HS-27A (cell line): Measurements from ENCODE around the gene MDM4.

Experiments used
- DNase-seq: peaks from one replicate; pipeline ENCODE4 v3.0.0-alpha.2; 2012; ENCODE audit warnings: low read depth, missing footprints

Gene MDM4

DNA sequence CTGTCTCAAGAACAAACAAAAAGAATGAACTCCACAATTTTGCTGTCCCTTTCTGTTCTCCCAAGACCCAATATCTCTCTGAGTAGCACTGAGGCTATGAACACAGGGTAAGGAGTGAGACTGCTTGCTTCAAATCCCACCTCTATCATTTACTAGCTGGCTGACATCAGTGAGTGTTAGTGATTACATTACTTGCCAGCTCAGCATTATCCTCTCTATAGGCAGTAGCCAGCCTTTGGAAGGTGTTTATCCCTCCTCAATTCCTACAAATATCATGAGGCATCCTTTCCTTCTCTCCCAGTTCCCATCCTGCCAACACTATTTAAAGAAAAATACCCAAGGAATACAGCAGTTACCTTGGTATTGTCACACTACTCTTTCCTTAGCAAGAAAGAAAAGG is 24.6 kb upstream of the MDM4 start:
- no peak for DNase-seq

DNA sequence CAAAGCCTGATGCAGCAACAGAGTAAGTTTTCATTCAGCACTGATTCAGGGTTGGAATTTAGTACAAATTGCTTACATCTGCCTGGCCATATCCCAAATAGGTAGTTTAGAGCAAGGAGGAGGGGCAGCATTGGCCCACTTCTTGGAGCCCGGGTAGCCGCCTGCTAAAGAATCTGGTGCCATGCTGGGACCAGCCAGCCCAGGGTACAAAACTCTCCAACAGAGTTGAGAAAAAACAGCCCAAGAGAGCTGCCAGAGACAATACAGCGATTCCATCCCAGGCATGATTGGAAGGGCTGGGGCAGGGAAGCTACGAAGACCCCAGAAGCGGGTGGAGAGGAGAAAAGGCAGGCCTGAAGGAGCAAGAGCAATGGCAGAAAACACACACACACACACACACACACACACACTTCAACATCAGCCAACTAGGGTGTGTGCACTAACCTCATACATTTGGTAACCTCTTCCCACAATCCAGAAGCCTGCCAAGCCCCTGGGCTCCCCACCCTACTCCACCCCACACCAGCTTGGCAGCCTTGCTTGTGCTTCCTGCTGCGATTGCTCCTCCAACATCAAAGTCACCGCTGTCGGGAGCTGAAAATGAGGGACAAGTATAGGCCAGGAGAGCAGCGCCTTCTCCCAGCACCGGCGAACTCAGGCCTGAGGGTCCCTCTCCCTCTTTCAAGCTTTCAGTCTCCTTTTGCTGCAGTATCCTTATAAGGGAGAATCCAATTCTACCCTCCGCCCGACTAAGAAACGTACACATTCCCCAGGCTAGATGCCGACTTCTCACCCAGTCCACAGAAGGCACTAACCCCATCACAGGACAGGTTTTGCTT is 22.8 kb upstream of the MDM4 start:
- no peak for DNase-seq

DNA sequence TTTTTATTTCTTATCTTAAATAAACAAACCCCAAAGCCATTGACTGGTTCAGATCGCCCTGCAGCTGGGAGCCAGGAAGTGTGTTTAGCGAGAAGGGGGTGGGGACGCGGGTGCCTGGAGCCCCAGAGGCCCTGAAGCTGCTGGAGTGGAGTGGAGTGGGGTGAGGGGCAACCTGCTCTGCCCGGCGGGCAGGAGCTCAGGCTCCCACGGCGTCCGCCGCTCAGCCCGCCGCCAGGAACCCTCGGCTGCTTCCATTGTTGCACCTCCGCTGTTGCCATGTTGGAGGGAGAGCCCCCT is 22.3 kb upstream of the MDM4 start:
- DNase-seq, result no peak

DNA sequence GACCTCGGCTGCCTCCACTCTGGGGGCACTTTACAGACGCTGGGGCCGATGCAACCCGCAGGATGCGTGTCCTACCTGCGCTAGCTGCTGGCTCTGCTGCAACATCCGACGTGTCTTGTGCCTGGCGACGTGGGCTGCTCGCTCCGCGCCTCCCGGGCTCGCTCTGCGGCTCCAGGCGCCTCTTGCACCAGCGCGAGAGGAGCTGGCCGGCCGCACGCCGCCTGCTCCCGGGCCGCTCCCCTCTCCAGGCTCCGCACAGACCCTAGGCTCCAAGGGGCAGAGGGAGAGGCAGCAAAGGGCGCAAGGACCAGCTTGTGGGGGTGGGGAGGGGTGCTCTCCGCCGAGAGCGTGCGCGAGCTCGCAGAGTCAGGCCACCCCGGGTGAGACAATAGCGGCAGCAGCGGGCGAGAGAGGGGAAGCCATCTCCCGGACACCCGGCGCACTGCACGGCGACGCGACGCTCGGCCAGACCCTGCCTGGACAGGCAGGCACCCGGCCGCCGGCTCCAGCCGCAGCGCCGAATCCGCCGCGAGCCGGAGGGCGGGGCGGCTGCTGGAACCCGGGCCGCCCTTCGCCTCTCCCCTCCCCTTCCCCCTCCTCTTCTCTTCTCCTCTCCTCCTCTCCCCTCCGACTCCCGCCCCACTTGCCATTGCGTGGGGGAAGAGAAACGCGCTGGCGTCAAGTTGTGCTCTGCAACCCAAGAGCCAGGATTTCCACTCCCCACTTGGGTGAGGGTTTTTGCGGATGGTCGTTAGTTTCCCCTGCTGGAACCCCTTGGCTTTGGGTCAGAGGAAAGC is 21.7 kb upstream of the MDM4 start, which contains the start of gene PIK3C2B:
Gene PIK3C2B, minus strand, starts transcription at position 525 of the 797 bp plus-strand sequence. CDS start 25,003 bp downstream, outside the sequence.
- no peak for DNase-seq

DNA sequence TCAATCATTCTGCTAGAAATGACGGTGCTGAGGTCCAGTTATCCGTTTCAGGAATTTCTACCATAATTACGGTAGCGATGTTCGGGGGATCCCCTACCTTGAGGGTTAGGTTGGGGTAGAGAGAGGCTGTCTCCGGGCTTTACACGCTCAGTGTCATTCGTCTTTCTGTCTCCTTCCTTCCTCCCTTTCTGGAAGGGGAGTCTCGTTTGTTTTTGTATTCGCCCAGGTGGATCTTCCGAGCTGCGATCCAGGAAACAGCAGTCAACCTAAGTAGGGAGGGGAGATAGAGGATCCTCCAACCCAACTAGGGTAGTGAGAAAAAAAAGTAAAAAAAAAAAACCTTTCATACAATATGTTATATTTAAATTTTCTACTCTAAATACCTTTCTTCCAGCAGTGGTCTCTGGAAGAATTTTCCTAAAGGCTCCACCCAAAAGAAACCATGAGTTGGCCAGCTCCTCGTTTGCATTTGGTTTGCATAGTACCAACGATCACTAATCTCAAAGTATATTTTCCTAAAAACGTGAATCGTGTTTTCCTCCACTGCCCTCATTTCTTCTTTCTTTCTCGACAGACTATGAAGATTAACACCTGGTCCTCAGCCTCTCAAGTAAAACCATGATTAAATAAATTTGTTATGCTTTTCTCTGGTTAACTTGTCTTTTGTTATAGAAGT is 21.0 kb upstream of the MDM4 start:
- DNase-seq, result no peak

DNA sequence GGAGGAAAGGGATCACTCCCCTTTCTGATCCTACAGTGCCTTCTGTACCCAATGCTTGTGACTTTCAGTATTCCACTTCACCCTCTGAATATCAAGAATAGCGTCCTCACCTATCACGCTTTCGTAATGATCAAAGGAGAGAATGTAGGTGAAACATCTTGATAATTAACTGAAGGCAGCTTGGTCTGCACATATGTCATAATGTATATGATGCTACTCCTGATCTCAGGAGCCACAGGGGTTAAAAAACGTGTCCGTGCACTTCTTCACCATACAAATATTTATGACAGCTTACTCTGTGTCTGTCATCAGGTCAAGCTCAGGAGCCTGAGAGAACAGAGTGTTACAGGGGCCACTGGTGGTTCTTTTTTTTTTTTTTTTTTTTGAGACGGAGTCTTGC is 20.4 kb upstream of the MDM4 start:
- no peak for DNase-seq

DNA sequence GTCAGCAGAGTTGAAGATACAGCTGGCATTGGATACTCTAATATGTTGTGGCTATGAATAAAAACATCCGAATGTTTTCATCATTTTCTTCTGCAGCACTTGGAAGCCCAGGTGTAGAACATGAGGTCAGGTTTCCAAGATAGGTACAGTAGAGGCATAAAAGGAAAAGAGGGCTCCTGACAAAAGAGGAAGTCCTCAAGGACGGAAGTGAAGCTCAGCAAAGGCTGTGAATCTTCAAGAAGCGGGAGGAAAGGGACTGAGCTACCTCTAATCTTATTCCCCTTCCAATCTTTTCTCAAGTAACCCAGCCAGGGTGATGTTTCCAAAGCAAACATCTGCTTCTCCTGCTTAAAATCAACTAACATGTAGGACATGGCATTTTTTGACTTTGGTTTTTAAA is 17.2 kb upstream of the MDM4 start:
- DNase-seq, result no peak

DNA sequence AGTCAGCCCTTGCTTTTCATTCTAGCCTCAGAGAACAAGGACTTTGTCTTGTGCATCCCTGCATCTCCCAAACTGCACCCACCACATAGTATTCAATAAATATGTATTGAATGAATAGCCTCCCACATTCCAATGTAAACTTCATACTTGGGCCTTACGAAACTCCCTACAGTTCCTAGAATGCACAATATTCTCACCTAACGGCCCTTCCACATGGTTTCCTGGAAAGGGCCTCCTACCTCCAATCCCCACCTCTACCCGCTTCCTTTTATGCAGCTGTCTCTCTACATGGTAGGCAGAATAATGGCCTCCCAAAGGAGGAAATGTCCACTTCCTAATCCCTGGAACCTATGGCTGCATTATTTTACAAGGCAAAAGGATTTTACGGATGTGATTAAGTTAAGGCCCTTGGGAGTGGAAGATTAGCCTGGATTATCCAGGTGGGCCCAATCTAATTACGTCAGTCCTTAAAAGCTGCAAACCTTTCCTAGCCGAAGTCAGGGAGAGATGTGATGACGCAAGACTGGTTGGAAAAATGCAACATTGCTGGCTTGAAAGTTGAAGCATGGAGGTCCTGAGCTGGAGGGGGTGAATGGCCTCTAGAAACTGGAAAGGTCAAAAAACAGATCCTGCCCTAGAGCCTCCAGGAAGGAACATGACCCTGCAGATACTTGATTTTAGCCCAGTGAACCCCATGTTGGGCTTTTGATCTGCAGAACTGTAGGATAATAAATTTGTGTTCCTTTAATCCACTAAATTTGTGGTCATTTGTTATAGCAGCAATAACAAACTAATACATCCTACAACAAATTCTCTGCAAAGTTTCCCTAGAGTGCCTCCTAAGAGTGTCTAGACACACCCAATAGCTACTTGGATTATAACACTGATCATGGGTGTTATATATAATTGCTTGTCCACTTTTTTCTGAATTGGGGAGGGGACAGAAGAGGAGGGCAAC is 16.4 kb upstream of the MDM4 start:
- no peak for DNase-seq

DNA sequence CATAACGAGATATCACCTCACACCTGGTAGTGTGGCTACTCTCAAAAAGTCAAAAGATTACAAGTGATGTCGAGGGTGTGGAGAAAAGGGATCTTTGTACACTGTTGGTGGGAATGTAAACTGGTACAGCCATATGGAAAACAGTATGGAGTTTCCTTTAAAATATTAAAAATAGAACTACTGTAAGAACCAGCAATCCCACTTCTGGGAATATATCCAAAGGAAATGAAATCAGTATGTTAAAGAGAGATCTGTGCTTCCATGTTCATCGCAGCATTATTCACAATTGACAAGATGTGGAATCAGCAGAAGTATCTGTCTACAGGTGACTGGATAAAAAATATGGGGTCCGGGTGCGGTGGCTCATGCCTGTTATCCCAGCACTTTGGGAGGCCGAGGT is 14.0 kb upstream of the MDM4 start:
- DNase-seq, result no peak

DNA sequence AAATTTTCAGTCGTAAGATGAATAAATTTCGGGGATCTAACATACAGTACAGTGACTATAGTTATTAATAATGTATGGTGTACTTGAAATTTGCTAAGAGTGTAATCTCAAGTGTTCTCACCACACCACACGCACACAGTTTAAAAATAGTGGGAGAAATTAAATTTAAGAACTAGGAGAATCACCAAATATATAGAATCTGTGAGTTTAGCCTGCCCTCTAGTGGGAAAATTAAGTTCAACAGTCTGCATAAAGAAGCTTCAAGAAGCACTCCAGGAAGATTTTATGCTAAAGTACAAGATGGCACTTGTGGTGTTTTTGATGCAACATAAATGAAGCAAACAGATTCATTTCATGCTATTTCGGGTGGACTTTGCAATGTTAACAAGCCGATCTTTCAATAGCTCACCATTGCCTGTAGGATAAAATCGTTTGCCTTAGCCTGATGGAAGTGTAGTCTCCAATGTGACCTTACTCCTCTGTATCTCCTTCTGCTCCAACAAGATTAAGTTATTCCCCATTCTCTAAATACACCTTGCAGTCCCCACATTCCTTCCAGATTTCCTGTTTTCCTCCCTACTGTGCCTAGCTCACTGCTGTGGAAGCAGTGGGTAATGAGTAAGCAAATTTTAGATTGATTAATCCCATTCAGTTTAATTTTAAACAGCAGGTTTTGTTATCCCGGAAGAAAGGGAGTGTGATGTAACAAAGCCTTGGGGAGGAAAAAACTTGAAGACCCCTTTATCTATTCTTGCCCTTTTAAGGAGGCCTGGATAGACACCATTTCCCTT is 12.9 kb upstream of the MDM4 start:
- no peak for DNase-seq

DNA sequence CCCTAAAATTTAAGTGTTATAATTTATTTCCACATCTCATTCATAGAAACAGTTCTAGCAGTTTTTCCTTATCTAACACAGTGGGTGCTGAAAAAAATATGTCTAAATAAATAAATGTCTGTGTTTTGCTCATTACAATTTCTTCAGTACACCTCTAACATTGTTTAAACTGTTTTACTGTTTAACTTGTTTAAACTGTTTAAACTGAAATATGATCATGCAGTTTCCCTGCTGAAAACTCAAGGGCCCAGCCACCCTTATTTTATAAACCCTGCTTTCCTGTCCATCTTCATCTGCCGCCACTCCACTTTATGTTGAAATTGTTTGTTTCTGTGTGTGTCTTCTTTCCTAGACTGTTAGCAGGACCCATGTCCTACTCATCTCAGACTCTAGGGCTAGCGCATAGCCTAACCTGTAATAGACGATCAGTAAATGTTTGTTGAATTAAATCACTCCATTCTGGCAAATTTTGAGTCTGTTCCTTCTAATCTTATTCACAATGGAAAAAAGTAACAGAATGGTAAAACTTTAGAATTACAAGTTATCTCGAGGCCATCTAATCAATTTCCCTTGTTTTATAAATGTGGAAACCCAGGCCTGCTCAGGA is 12.2 kb upstream of the MDM4 start:
- no peak for DNase-seq

DNA sequence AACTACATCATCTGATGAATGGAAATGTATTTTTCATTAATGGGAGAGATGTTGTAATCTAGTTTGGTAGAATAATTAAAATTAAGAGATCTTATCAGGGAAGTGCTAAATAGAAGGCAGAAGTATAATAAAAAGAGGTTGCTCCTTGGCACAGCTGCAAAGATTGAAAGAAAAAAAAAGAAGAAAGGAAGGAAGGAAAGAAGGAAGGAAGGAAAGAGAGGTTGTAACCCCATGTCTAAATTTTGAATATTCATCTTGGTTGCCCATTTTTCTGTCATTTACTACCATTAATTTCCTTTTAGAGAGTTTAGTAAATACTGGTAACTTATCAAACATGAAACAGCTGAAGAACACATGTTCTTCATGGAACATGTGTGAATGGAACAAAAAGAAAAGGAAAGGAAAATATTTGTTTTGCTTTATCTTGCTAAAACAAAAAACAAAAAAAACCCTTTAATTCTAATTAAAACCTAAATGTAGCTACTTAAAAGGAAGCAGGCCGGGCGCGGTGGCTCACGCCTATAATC is 10.5 kb upstream of the MDM4 start:
- no peak for DNase-seq

DNA sequence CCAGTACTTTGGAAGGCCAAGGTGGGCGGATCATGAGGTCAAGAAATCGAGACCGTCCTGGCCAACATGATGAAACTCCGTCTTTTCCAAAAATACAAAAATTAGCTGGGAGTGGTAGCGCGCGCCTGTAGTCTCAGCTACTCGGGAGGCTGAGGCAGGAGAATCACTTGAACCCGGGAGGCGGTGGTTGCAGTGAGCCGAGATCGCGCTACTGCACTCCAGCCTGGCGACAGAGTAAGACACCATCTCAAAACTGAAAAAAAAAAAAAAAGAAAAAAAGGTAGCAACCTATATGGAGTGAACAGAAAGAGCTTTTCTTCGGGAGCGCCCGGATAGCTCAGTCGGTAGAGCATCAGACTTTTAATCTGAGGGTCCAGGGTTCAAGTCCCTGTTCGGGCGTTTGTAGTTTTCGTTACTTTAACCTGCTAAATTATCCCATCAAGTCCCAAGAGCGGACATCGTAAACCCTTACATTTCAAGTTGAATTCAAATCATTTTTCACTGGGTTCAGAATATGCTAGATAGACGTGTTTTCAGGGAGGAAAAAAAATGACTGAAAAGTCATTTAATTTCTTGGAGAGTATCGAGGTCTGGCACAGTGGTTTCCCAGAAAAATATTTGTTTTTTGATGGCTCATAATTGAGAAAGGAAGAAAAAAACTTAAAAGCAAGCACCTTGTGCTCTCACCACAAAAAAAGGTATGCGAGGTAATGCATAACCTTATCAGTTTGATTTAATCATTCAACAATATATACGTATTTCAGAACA is 9.8 kb upstream of the MDM4 start:
- DNase-seq, result peak; percentile 82

DNA sequence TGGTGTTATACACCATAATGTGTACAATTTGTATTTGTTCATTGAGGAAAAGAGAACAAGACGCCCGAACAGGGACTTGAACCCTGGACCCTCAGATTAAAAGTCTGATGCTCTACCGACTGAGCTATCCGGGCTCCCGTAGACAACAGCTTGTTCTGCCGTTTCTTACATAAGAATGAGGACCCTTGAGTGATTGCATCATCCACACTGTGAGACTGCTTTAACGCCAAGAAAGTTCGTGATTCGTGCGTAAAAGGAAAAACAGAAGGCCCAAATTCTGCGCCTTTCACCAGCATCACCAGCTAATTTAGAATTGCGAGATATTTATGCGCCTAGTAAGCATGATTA is 9.3 kb upstream of the MDM4 start:
- DNase-seq, result peak; percentile 91

DNA sequence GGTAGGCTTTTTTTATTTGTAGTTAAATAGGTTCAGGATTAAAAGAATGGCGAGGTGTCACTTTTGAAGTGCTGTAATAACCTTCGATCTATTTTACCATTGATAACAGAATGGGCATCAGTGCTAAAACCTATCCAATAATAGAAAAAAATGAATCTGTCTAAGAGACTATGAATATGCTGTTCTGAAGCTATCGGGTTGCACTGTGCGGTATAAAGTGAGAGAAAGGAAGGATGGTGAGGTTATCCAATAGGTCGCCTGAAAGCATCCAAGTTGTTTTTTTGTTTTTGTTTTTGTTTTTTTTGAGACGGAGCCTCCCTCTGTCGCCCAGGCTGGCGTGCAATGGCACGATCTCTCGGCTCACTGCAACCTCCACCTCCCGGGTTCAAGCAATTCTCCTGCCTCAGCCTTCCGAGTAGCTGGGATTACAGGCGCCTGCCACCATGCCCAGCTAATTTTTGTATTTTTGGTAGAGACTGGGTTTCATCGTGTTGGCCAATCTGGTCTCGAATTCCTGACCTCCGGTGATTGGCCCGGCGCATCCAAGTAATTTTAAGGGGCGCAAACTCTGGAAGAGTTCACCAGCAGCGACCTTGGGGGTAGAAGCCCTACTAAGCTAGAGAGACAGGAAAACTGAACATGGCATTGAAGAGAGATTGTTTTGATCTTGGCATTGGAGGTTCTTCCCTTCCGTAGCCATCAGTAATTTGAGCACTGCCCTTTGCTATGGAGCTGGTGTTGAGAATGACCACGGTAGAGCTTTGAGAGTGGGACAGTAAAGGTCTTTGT is 8.7 kb upstream of the MDM4 start:
- DNase-seq, result no peak

DNA sequence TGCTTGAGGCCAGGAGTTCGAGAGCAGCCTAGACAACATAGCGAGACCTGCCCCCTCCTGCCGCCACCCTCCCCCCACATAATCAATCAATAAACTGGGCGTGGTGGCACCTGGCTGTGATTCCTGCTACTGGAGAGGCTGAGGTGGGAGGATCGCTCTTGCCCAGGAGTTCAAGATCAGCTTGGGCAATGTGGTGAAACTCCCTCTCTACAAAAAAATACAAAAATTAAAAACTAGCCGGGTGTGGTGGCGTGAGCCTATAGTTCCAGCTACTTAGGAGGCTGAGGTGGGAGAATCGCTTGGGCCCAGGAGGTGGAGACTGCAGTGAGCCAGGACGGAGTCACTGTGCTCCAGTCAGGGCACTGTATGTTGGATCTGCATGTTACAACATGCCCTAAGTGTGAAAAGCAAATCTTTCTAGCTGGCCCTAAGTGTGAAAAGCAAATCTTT is 7.0 kb upstream of the MDM4 start:
- DNase-seq, result no peak

DNA sequence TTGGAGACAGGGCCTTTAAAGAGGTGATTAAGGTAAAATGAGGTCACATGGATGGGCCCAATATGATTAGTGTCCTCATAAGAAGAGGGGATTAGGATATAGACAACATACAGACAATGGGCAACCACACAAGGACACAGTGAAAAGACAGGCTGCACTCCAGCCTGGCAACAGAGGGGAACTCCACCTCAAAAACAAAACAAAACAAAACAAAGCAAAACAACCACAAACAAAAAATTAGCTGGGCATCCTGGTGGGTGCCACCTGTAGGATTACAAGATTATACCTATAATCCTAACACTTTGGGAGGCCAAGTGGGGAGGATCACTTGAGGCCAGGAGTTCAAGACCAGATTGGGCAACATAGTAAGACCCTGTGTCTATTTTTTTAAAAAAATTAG is 4.8 kb upstream of the MDM4 start:
- no peak for DNase-seq

DNA sequence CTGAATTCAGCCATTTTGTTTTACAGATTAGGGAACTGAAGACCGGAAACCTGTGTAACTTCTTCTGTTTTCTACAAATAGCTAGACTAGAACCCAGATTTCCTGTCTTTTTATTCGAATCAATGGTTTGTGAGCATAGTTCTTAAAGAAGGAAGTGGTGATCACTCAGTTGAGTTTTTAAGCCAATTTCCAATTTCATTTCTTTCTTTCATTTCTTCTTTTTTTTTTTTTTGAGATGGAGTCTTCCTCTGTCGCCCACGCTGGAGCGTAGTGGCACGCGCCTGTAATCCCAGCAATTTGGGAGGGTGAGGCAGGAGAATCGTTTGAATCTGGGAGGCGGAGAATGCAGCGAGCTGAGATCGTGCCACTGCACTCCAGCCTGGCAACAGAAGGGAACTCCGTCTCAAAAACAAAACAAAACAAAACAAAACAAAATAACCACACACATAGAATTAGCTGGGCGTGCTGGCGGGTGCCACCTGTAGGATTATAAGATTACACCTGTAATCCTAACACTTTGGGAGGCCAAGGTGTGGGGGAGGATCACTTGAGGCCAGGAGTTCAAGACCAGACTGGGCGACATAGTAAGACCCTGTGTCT is 3.0 kb upstream of the MDM4 start:
- DNase-seq, result no peak
